T-helper 1 cell (primary cell): ENCODE results near the gene CARNS1.
"Not testable (repeated sequence)": the region's sequence is repeated elsewhere in the genome, so short reads cannot be mapped to it uniquely, and the experiment has no call there.

ENCODE experiments used
- DNase-seq, 5 donors: peaks; one replicate each; pipeline ENCODE4 v3.0.0-alpha.2; 2012 to 2020

Gene CARNS1

GRCh38 chr11:67409781-67410368 lies 5.6 kb upstream of the CARNS1 start:
- no peak for DNase-seq

GRCh38 chr11:67410369-67410831 lies 5.1 kb upstream of the CARNS1 start:
- no peak for DNase-seq

GRCh38 chr11:67410984-67411784 lies 4.3 kb upstream of the CARNS1 start:
- no peak for DNase-seq

DNA sequence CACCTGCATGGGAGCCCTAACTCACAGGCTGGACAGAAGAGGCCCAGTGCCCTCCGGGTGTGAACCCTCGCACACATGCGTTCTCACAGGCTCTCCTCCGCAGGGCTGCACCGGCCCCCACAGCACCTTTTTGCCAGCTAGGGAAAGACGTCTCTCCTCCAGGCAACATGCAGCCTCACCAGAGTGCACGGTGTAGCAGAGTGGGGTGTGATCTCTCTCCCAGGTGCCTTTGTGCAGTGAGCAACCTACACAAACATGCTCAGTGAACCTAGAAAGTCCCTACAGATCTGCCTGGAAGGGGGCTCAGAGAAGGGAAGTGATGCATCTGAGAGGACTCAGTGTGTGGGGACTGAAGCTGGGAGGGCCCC lies 3.7 kb upstream of the CARNS1 start:
- DNase-seq, result no peak

DNA sequence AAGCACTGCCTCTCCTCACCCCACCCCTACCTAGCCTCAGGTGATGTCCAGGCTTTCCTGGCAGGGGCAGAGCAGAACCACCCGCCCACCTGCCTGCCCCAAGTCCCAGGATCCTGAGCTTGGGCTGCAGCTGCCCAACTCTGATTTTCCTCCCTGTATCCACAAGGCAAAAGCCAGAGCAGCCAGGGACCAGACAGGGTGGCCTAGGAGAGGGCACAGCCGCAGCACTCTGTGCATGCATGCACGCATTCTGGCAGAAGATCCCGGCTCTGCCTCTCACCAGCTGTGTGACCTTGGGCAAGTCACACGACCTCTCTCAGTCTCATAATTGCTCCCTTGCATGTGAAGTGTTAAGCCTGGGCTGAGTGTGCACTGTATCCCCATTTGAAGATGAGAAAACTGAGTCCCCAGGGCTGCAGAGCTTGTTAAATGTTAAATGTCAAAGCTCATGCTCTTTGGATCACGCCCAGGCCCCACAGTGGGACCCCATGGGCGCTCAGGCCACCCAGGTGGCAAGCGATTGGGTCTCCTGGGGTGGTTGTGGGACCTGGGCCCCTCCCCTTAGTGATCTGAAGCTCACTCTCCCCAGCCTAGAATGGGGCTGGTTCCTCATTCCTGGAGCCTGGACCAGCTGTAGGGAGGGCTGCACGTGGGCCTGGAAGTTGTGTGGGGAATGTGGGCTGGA lies 2.8 kb upstream of the CARNS1 start:
- DNase-seq, result no peak

DNA sequence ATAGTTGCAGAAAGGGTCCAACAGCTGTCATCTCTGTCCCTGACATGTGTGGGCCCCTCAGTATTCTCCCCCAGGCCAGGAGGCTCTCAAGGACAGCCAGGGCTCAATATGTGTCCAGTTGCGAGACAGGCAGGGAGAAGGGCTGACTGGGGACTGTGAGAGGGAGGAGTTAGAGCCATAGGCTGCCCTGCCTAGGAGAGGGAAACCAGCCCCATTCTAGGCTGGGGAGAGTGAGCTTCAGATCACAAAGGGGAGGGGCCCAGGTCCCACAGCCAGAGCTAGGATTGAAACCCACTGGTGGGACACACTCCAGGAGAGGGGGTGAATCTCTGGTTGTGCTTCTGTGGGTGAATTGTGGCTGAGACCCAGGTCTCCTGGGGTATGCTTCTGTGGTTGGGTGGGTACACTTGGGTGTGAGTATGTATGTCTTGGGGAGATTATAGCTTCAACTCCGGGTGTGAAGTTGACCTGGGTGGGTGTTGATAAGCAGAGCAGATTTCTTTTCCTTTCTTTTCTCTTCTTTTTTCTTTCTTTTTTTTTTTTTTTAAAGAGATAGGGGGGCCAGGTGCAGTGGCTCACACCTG lies 2.1 kb upstream of the CARNS1 start:
- no peak for DNase-seq

DNA sequence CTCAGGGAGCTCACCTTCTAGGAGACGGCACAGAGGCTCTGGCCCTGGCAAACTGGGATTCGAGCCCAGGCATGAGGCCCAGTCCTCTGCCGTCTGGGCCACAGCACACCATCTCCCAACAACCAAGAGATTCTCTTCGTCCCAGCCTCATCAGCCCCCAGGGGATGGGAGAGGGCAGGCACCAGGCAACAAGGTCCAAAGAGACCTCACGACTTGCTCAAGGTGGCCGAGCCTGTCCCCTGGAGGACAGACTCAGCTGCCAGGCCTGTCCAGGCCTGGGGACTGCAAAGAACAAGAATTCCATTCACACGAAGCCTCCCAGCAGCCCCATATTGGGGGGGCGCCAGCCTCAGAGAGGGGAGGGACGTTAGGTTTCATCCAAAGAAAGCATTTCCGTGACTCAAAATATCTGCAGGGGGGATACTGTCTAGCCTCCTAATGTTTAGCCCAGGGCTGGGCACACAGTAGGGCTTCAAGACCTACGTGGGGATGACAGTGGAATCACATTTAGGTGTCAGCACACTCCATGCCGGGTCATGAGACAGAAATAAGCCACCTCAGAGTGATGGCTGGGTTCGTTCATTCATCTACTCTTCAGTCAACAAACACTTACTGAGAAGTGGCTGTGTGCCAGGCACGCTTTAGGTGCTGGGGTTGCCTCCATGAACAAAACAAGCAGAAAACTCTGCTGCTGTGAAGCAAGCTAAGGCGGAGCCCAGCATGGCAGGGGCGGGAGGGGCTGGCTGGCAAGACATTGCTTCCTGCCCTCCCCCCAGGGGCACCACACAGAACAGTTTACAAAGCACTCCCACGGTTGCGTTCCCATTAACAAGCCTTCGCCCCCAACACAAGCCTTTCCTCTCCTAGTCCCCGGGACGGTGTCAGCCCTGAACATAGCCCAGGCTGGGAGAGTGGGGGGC lies 1.2 kb downstream of the CARNS1 start:
- DNase-seq, result peak; percentile 63 to 81 (median 76)

- DNase-seq, result no peak
Measured at GRCh38 chr11:67417425-67417824, 1.9 kb downstream of the CARNS1 start.

GRCh38 chr11:67418476-67419281 lies 3.2 kb downstream of the CARNS1 start:
- no peak for DNase-seq

- no peak for DNase-seq
Measured at GRCh38 chr11:67419325-67420049, 4.0 kb downstream of the CARNS1 start.

GRCh38 chr11:67420147-67420645 lies 4.7 kb downstream of the CARNS1 start:
- DNase-seq, result no peak

DNA sequence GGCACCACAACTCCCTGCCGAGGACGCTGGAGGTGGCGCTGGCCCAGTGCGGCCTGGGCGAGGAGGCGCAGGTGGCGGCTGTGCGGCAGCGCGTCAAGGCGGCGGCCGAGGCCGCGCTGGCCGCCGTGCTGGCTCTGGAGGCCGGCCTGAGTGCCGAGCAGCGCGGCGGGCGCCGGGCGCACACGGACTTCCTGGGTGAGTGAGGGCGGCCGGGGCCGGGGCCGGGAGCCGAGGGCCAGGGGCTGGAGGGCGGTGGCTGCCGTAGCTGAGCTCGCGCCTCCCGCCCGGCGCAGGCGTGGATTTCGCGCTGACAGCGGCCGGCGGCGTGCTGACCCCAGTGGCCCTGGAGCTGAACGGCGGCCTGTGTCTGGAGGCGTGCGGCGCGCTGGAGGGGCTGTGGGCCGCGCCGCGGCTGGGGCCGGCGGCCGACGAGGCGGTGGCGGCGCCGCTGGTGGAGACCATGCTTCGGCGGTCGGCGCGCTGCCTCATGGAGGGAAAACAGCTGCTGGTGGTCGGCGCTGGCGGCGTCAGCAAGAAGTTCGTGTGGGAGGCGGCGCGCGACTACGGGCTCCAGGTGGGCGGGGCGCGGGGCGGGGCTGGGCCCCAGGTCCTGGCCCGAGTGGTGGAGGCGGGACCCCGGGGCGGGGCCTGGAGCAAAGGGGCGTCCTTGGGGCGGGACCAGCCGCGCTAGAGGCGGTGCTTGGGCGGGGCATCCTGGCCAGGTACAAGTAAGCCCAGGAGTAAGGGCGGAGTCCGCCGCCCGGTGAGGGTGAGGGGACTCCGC lies 5.4 kb downstream of the CARNS1 start:
- DNase-seq, result peak; percentile 93 to 99 (median 97)

DNA sequence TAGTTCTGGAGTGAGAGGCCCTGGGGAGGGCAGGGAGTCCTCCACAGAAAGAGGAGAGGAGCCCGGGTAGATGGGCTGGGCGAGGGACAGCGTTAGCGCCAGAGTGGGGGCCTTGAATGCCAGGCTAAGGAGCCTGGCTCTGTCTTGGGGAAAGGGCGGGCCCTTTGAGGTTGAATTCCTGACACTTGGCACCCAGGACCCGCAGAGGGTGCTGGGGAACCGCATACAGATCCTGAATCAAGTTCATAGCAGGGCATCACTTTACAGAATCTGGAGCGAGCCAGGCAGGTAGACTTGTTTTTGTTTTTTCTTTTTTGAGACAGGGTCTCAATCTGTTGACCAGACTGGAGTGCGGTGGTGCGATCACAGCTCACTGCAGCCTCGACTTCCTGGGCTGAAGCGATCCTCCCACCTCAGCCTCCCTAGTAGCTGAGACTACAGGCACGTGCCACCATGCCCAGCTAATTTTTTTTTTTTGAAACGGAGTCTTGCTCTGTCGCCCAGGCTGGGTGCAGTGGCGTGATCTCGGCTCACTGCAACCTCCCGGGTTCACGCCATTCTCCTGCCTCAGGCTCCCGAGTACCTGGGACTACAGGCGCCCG lies 6.1 kb downstream of the CARNS1 start:
- no peak for DNase-seq

- DNase-seq, result no peak
Measured at GRCh38 chr11:67422891-67423290, 7.4 kb downstream of the CARNS1 start.

- no peak for DNase-seq
Measured at GRCh38 chr11:67423466-67423865, 8.0 kb downstream of the CARNS1 start.

DNA sequence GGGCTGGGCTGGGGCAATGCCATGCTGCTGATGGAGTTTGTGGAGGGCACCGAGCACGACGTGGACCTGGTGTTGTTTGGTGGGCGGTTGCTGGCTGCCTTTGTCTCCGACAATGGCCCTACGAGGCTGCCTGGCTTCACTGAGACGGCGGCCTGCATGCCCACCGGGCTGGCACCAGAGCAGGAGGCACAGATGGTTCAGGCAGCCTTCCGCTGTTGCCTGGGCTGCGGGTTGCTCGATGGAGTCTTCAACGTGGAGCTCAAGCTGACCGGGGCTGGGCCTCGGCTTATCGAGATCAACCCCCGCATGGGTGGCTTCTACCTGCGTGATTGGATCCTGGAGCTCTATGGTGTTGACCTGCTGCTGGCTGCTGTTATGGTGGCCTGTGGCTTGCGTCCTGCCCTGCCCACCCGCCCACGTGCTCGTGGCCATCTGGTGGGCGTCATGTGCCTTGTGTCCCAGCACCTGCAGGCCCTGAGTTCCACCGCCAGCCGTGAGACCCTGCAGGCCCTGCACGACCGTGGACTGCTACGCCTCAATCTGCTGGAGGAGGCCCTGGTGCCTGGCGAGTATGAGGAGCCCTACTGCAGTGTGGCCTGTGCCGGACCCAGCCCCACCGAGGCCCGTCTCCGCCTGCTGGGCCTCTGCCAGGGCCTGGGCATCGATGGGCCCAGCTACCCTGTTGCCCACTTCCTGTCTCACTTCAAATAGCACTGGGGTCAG lies 8.6 kb downstream of the CARNS1 start:
- no peak for DNase-seq

- DNase-seq, result not testable (repeated sequence)
Measured at GRCh38 chr11:67427364-67427859, 11.9 kb downstream of the CARNS1 start.
